Measurements from ENCODE around the gene SHC3. TPM values are rescaled to one million over a fixed set of nuclear protein-coding genes. Genes with fewer than 3 reads are reported as not detected.

Gene SHC3
- total RNA-seq, 3 donors from 2014 or later (not counting 1 experiment from before 2014, with no cell fraction given), result 0.02 to 0.09 (median 0.08) TPM

GRCh38 chr9:89195131-89195797, 16.6 kb upstream of the SHC3 start:
- Mint-ChIP-seq H3K9me3 (peaks cover 3 to 15% of the 10 kb centered on the region in 2 donors), H3K4me3 (no peak overlapping the region), H3K4me1 (no peaks in the 10 kb centered on the region), H3K27me3 (ENCODE audit: low read depth in 2 of 2) (peaks cover 25 to 56% of the 10 kb centered on the region in 2 donors), H3K27ac (no peak overlapping the region), H3K36me3 (peaks cover 16% of the 10 kb centered on the region)
- H3K36me3 ChIP-seq (ENCODE audit: control insufficient read depth, insufficient read depth, low read length), result no peaks in the 10 kb centered on the region
- intact Hi-C loops (cut with micrococcal nuclease), result no loop called here
- H3K27me3 ChIP-seq (ENCODE audit: control insufficient read depth, insufficient read depth, low read length), result peaks cover 6% of the 10 kb centered on the region
- 81% methylated on average over 3 of the region's 5 CpGs for WGBS (ENCODE audit: insufficient coverage)
- no peak for ATAC-seq
- no peaks in the 10 kb centered on the region for H3K9me3 ChIP-seq (ENCODE audit: control insufficient read depth, insufficient read depth, low read length)
- H3K27ac ChIP-seq (ENCODE audit: low read length), result no peak overlapping the region
- H3K4me3 ChIP-seq (ENCODE audit: low read length), result no peak overlapping the region
- H3K4me1 ChIP-seq (ENCODE audit: control insufficient read depth, insufficient read depth, low read length), result no peaks in the 10 kb centered on the region
- no peak for TF ChIP-seq CTCF (IDR thresholded peaks at IDR 0.05)
- no peak for DNase-seq

DNA sequence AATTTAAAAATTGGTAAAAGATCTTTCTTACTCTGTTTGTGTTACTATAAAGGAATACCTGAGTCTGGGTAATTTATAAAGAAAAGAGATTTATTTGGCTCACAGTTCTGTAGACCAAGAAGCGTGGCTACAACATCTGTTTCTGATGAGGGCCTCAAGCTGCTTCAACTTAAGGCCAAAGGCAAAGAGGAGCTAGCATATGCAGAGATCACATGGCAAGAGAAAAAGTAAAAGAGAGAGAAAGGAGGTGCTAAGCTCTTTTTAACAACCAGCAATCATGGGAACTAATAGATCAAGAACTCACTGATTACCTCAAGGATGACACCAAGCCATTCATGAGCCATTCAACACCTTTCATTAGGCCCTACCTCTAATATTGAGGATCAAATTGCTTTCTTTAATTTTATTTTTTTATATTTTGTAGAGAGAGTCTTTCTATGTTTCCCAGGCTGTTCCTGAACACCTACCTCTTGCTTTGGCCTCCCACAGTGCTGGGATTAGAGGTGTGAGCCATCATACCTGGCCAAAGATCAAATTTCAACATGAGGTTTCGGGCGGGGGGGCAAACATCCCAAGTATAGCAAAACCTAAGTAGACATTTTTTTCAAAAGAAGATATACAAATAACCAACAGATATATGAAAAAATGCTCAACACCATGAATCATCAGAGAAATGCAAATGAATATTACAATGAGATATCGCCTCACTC, 16.0 kb upstream of the SHC3 start:
- Mint-ChIP-seq H3K9me3 (peaks cover 3 to 15% of the 10 kb centered on the region in 2 donors), H3K27ac (no peak overlapping the region), H3K4me3 (no peak overlapping the region), H3K36me3 (peaks cover 16% of the 10 kb centered on the region), H3K27me3 (ENCODE audit: low read depth in 2 of 2) (peaks cover 25 to 62% of the 10 kb centered on the region in 2 donors), H3K4me1 (no peaks in the 10 kb centered on the region)
- Histone ChIP-seq H3K36me3 (ENCODE audit: control insufficient read depth, insufficient read depth, low read length) (no peaks in the 10 kb centered on the region), H3K9me3 (ENCODE audit: control insufficient read depth, insufficient read depth, low read length) (no peaks in the 10 kb centered on the region), H3K27me3 (ENCODE audit: control insufficient read depth, insufficient read depth, low read length) (peaks cover 6% of the 10 kb centered on the region), H3K27ac (ENCODE audit: low read length) (no peak overlapping the region), H3K4me1 (ENCODE audit: control insufficient read depth, insufficient read depth, low read length) (no peaks in the 10 kb centered on the region), H3K4me3 (ENCODE audit: low read length) (no peak overlapping the region)
- intact Hi-C loops (cut with micrococcal nuclease), result no loop called here
- ATAC-seq (no peak), DNase-seq (no peak)
- 81% methylated on average over 3 of the region's 4 CpGs for WGBS (ENCODE audit: insufficient coverage)
- TF ChIP-seq CTCF (IDR thresholded peaks at IDR 0.05), result no peak

- DNase-seq (no peak), ATAC-seq (no peak)
- no peak overlapping the region for H3K27ac Mint-ChIP-seq
- no peak overlapping the region for H3K4me3 Mint-ChIP-seq
- intact Hi-C loops (cut with micrococcal nuclease), result no loop called here
- H3K27me3 ChIP-seq (ENCODE audit: control insufficient read depth, insufficient read depth, low read length), result peaks cover 3% of the 10 kb centered on the region
- peaks cover 3 to 6% of the 10 kb centered on the region in 2 donors for H3K9me3 Mint-ChIP-seq
- no peak overlapping the region for H3K4me3 ChIP-seq (ENCODE audit: low read length)
- peaks cover 23 to 59% of the 10 kb centered on the region in 2 donors for H3K27me3 Mint-ChIP-seq (ENCODE audit: low read depth in 2 of 2)
- no peaks in the 10 kb centered on the region for H3K4me1 Mint-ChIP-seq
- H3K36me3 Mint-ChIP-seq, result peaks cover 16% of the 10 kb centered on the region
- TF ChIP-seq CTCF (IDR thresholded peaks at IDR 0.05), result no peak
- no peak overlapping the region for H3K27ac ChIP-seq (ENCODE audit: low read length)
- no peaks in the 10 kb centered on the region for H3K4me1 ChIP-seq (ENCODE audit: control insufficient read depth, insufficient read depth, low read length)
- no peaks in the 10 kb centered on the region for H3K9me3 ChIP-seq (ENCODE audit: control insufficient read depth, insufficient read depth, low read length)
- H3K36me3 ChIP-seq (ENCODE audit: control insufficient read depth, insufficient read depth, low read length), result no peaks in the 10 kb centered on the region
Observed at GRCh38 chr9:89191004-89191403, 12.4 kb upstream of the SHC3 start.

All from natural killer cell (primary cell).